Thyroid gland (tissue), 4 donors: ENCODE results near the gene USP48. TPM values are rescaled to one million over a fixed set of nuclear protein-coding genes. Genes with fewer than 3 reads are reported as not detected.
"Not testable (repeated sequence)": the region's sequence is repeated elsewhere in the genome, so short reads cannot be mapped to it uniquely, and the experiment has no call there.

Experiments
- DNase-seq, 2 donors: peaks; one replicate each; pipeline ENCODE4 v3.0.0-alpha.2; 2019
- H3K27ac ChIP-seq, 3 donors: fragments of 200-600 bp; sonication (generic); 1 replicate in 2 of 3; 2 replicates in 1 of 3; pipeline ENCODE4 v1.5.1; 2016 to 2019; ENCODE audit warnings: mild to moderate bottlenecking in 1 of 3, moderate library complexity in 1 of 3
- H3K27me3 ChIP-seq: fragments of 200-600 bp; sonication (generic); one replicate; pipeline ENCODE4 v1.5.1; 2019
- H3K36me3 ChIP-seq, 2 donors: fragments of 200-600 bp; sonication (generic); one replicate each; pipeline ENCODE4 v1.5.1; 2016 to 2019
- H3K4me1 ChIP-seq, 2 donors: fragments of 200-600 bp; sonication (generic); one replicate each; pipeline ENCODE4 v1.5.1; 2017 to 2019
- H3K4me3 ChIP-seq, 3 donors: fragments of 200-600 bp; sonication (generic); replicated peaks in 1 of 3; 1 replicate in 2 of 3; 2 replicates in 1 of 3; pipeline ENCODE4 v1.5.1; 2016; ENCODE audit warnings: mild to moderate bottlenecking in 1 of 3
- H3K9me3 ChIP-seq: fragments of 200-600 bp; sonication (generic); one replicate; pipeline ENCODE4 v1.5.1; 2017
- POLR2A ChIP-seq, 2 donors: fragments of 450-650 bp; IDR thresholded peaks; one replicate each; pipeline ENCODE4 v1.6.1; 2017; ENCODE audit warnings: antibody characterized with exemption in 2 of 2, mild to moderate bottlenecking in 2 of 2, moderate library complexity in 1 of 2
- WGBS, 2 donors: methylation state at CpG; one replicate each; pipeline ENCODE4 v1.1.5; 2017; 5-methylcytosine and 5-hydroxymethylcytosine counted together
- intact Hi-C: fragments of 100-400 bp; cut with DNase I; formaldehyde crosslinking; loops from one replicate; pipeline ENCODE4 v1.15.1; 2023
- total RNA-seq, 4 donors: library from RNA; depleted of rRNA; stranded (reverse); fragments of >200 nt; gene quantifications; one replicate each; pipeline ENCODE4 v1.2.3, GENCODE V29; 2016
- TF ChIP-seq, protein P1 (sequence below), 6 experiments: fragments of 200-600 bp in 3 of 6; fragments of 450-650 bp in 3 of 6; sonication (generic) in 3 of 6; IDR thresholded peaks; one replicate each; pipeline ENCODE4 v1.5.1; 2016 to 2019; ENCODE audit warnings: antibody characterized with exemption in 6 of 6, mild to moderate bottlenecking in 2 of 6, inconsistent platforms in 1 of 6, moderate library complexity in 1 of 6

USP48 gene
- total RNA-seq, 4 donors from 2014 or later: 77.4 to 113 (median 88.5) TPM

DNA sequence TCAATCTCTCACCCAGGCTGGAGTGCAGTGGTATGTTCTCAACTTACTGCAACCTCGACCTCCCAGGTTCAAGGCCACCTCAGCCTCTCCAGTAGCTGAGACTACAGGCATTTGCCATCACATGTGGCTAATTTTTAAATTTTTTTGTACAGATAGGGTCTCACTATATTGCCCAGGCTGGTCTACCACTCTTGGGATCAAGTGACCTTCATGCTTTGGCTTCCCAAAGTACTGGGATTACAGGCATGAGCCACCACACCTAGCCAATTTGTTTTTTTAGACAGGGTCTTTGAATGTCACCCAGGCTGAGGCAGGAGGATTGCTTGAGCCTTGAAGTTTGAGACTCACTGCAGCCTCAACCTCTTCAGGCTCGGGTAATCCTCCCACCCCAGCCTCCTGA lies 10.2 kb upstream of the USP48 start:
- DNase-seq: no peak
- TF ChIP-seq, protein P1, sequence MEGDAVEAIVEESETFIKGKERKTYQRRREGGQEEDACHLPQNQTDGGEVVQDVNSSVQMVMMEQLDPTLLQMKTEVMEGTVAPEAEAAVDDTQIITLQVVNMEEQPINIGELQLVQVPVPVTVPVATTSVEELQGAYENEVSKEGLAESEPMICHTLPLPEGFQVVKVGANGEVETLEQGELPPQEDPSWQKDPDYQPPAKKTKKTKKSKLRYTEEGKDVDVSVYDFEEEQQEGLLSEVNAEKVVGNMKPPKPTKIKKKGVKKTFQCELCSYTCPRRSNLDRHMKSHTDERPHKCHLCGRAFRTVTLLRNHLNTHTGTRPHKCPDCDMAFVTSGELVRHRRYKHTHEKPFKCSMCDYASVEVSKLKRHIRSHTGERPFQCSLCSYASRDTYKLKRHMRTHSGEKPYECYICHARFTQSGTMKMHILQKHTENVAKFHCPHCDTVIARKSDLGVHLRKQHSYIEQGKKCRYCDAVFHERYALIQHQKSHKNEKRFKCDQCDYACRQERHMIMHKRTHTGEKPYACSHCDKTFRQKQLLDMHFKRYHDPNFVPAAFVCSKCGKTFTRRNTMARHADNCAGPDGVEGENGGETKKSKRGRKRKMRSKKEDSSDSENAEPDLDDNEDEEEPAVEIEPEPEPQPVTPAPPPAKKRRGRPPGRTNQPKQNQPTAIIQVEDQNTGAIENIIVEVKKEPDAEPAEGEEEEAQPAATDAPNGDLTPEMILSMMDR (IDR thresholded peaks at IDR 0.05): no peak
- no peak for TF ChIP-seq POLR2A (IDR thresholded peaks at IDR 0.05)
- no peak overlapping the region for H3K4me3 ChIP-seq
- no peaks in the 10 kb centered on the region for H3K36me3 ChIP-seq
- H3K27me3 ChIP-seq: no peaks in the 10 kb centered on the region
- WGBS, 2 donors: 75 to 84% methylated on average over 2 of the region's 2 CpGs
- no peaks in the 10 kb centered on the region for H3K9me3 ChIP-seq
- intact Hi-C loops: no loop called here
- no peak overlapping the region for H3K27ac ChIP-seq
- no peaks in the 10 kb centered on the region for H3K4me1 ChIP-seq

- intact Hi-C loops: loop anchor here (10.0 kb wide), 1 partner anchor 122 kb away; the partner anchor contains the start of gene RAP1GAP
- H3K36me3 ChIP-seq: no peaks in the 10 kb centered on the region
- peaks cover 0 to 6% of the 10 kb centered on the region in 2 donors for H3K4me1 ChIP-seq
- no peak for DNase-seq
- H3K9me3 ChIP-seq: no peaks in the 10 kb centered on the region
- no peak overlapping the region for H3K4me3 ChIP-seq
- no peak overlapping the region for H3K27ac ChIP-seq
- WGBS, 2 donors: 72% methylated on average over 2 of the region's 2 CpGs
- H3K27me3 ChIP-seq: no peaks in the 10 kb centered on the region
- TF ChIP-seq POLR2A (IDR thresholded peaks at IDR 0.05): no peak
- TF ChIP-seq, protein P1 (IDR thresholded peaks at IDR 0.05): no peak
Measured at GRCh38 chr1:21786640-21787039, 3.7 kb upstream of the USP48 start.

GRCh38 chr1:21785764-21786163 lies 2.8 kb upstream of the USP48 start:
- not testable (repeated sequence) for H3K9me3 ChIP-seq, H3K4me3 ChIP-seq, H3K36me3 ChIP-seq, H3K27me3 ChIP-seq, H3K27ac ChIP-seq, DNase-seq
- intact Hi-C loops: loop anchor here (10.0 kb wide), 1 partner anchor 121 kb away; the partner anchor contains the start of gene RAP1GAP
- H3K4me1 ChIP-seq: peaks cover 0 to 13% of the 10 kb centered on the region in 2 donors
- 90 to 93% methylated on average over 9 of the region's 9 CpGs for WGBS, 2 donors

- WGBS, 2 donors: 43 to 48% methylated on average over 30 to 32 of the region's 32 CpGs
- Histone ChIP-seq H3K36me3 (no peaks in the 10 kb centered on the region), H3K4me1 (peaks cover 0 to 18% of the 10 kb centered on the region in 2 donors), H3K9me3 (no peaks in the 10 kb centered on the region), H3K27me3 (no peaks in the 10 kb centered on the region), H3K4me3 (peak overlapping the region in 1 of 3 donors; percentile 53), H3K27ac (peak overlapping the region; percentile 99 to 100 (median 100))
- intact Hi-C loops: loop anchor here (10.0 kb wide), 1 partner anchor 119 kb away; the partner anchor contains the start of gene RAP1GAP
- TF ChIP-seq, protein P1 (IDR thresholded peaks at IDR 0.05): no peak
- no peak for TF ChIP-seq POLR2A (IDR thresholded peaks at IDR 0.05)
- DNase-seq: peak; percentile 23 to 41
Measured at GRCh38 chr1:21783679-21784603, 992 bp upstream of the USP48 start.

DNA sequence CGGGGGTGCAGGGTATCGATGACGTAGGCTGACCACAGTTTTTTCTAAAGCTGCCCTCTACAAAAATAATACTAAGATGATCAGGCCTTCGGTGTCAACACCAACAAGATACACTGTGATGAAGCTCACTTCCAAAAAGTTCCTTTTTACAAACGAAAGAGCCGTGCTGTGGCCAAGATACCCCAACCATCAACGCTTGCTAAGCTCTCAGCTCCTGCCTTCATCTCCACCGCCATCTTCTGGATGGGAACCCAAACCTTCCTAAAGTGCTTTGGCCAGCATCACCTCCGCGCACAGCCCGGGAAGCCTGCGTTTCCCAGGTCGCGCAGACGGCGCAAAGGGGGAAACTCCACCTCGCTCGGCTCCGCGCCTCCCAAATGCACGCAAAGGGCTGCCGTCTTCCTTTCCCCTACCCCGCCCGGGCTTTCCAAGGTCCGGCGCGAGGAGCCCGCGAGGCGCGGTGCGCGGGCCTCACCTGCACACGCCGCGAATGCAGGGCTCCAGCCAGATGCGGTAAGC lies 541 bp downstream of the USP48 start:
- intact Hi-C loops: loop anchor here (10.0 kb wide), 1 partner anchor 118 kb away; the partner anchor contains the start of gene RAP1GAP
- peak; percentile 67 to 68 for DNase-seq
- peak overlapping the region; percentile 99 to 100 (median 100) for H3K27ac ChIP-seq
- H3K36me3 ChIP-seq: no peaks in the 10 kb centered on the region
- TF ChIP-seq POLR2A (IDR thresholded peaks at IDR 0.05): no peak
- TF ChIP-seq, protein P1 (IDR thresholded peaks at IDR 0.05): peak in 3 of 6 experiments; percentile 34 to 49 (median 36)
- no peaks in the 10 kb centered on the region for H3K9me3 ChIP-seq
- WGBS, 2 donors: 0% methylated on average over 16 to 21 of the region's 37 CpGs
- peaks cover 0 to 18% of the 10 kb centered on the region in 2 donors for H3K4me1 ChIP-seq
- no peaks in the 10 kb centered on the region for H3K27me3 ChIP-seq
- H3K4me3 ChIP-seq: peak overlapping the region; percentile 53 to 97 (median 55)
